OCI-LY7 (cell line): ENCODE data around the gene CHD5. TPM values are rescaled to one million over a fixed set of nuclear protein-coding genes. Genes with fewer than 3 reads are reported as not detected.

Source experiments
- BruUV-seq: library from RNA; stranded (reverse); fragments of 400-500 nt; replicated peaks from 2 replicates; lab custom pipeline; 2021; lab: Mats Ljungman, UMichigan
- CTCF ChIA-PET: fragments of 300-600 bp; sonication (Branson Sonifier 250); formaldehyde crosslinking; loops from one replicate; lab custom pipeline; 2022; ENCODE audit warnings: antibody characterized with exemption; ENCODE audit not compliant: unreplicated experiment; lab: Charles Lee
- POLR2A ChIA-PET: fragments of 300-600 bp; sonication (Branson Sonifier 250); formaldehyde crosslinking; loops from one replicate; lab custom pipeline; 2022; ENCODE audit warnings: antibody characterized with exemption; lab: Charles Lee
- DNase-seq: peaks from one replicate; pipeline ENCODE4 v3.0.0-alpha.2; 2015; ENCODE audit warnings: low spot score
- H2AFZ ChIP-seq: fragments of 200-600 bp; sonication (generic), shearing (Covaris generic); 2 replicates; pipeline ENCODE4 v1.6.1; 2014; ENCODE audit warnings: mild to moderate bottlenecking, antibody characterized with exemption, low read length, moderate library complexity
- H3K27ac ChIP-seq: fragments of 200-600 bp; sonication (generic); 2 replicates; pipeline ENCODE4 v1.5.1; 2014; ENCODE audit warnings: mixed run types, low read depth, mild to moderate bottlenecking, moderate library complexity, low read length, inconsistent platforms; ENCODE audit not compliant: poor library complexity, severe bottlenecking
- H3K36me3 ChIP-seq: fragments of 200-600 bp; sonication (generic); 2 replicates; pipeline ENCODE4 v1.6.1; 2014; ENCODE audit warnings: mild to moderate bottlenecking, antibody characterized with exemption, low read length, moderate library complexity, mixed read lengths; ENCODE audit not compliant: insufficient read depth
- H3K4me1 ChIP-seq: fragments of 200-600 bp; sonication (generic); 2 replicates; pipeline ENCODE4 v1.5.1; 2014; ENCODE audit warnings: mild to moderate bottlenecking, low read length; ENCODE audit not compliant: insufficient read depth, poor library complexity, severe bottlenecking
- H3K4me2 ChIP-seq: fragments of 200-600 bp; sonication (generic); 2 replicates; pipeline ENCODE4 v1.6.1; 2014; ENCODE audit warnings: mild to moderate bottlenecking, low read length
- H3K4me3 ChIP-seq: fragments of 200-600 bp; sonication (generic); 2 replicates; pipeline ENCODE4 v1.5.1; 2014; ENCODE audit warnings: mild to moderate bottlenecking, low read depth, low read length; ENCODE audit not compliant: poor library complexity, severe bottlenecking
- H3K79me2 ChIP-seq: fragments of 200-600 bp; sonication (generic); 2 replicates; pipeline ENCODE4 v1.6.1; 2016; ENCODE audit warnings: low read depth, mild to moderate bottlenecking, low read length, moderate library complexity, mixed read lengths; ENCODE audit not compliant: insufficient read depth
- H3K9me2 ChIP-seq: fragments of 200-600 bp; sonication (generic); 2 replicates; pipeline ENCODE4 v1.6.1; 2016; ENCODE audit warnings: mild to moderate bottlenecking, low read length, mixed read lengths; ENCODE audit not compliant: insufficient read depth
- H3K9me3 ChIP-seq: fragments of 200-600 bp; sonication (generic); 2 replicates; pipeline ENCODE4 v1.6.1; 2014; ENCODE audit warnings: mild to moderate bottlenecking, mixed run types, low read length, mixed read lengths
- H4K20me1 ChIP-seq: fragments of 200-600 bp; sonication (generic); 2 replicates; pipeline ENCODE4 v1.6.1; 2014; ENCODE audit warnings: mild to moderate bottlenecking, antibody characterized with exemption, low read length, moderate library complexity, mixed read lengths; ENCODE audit not compliant: insufficient read depth
- EZH2phosphoT487 ChIP-seq: fragments of 200-600 bp; sonication (generic); IDR thresholded peaks from 2 replicates; pipeline ENCODE4 v1.6.1; 2018; ENCODE audit warnings: low read depth, borderline replicate concordance, mild to moderate bottlenecking, mixed run types, antibody characterized with exemption, low read length, moderate library complexity, mixed read lengths
- intact Hi-C: fragments of 100-400 bp; cut with micrococcal nuclease; formaldehyde crosslinking; loops from one replicate; pipeline ENCODE4 v1.10.0; 2022; ENCODE audit not compliant: unreplicated experiment
- total RNA-seq, 2 experiments: library from RNA; depleted of rRNA in 1 of 2; stranded (reverse); fragments of >200 nt in 1 of 2; shearing (Covaris generic) in 1 of 2; gene quantifications; 2 replicates each; pipeline ENCODE4 v1.2.3, GENCODE V29; 2014 to 2022
- TF ChIP-seq, protein P1 (sequence below): fragments of 200-600 bp; sonication (generic); conservative IDR thresholded peaks from 2 replicates; pipeline ENCODE4 v1.5.1; 2014; ENCODE audit warnings: mild to moderate bottlenecking, antibody characterized with exemption, low read length, moderate library complexity, mixed read lengths

The CHD5 gene
- total RNA-seq, 2 experiments from 2014 or later: 0.19 to 0.38 TPM

DNA sequence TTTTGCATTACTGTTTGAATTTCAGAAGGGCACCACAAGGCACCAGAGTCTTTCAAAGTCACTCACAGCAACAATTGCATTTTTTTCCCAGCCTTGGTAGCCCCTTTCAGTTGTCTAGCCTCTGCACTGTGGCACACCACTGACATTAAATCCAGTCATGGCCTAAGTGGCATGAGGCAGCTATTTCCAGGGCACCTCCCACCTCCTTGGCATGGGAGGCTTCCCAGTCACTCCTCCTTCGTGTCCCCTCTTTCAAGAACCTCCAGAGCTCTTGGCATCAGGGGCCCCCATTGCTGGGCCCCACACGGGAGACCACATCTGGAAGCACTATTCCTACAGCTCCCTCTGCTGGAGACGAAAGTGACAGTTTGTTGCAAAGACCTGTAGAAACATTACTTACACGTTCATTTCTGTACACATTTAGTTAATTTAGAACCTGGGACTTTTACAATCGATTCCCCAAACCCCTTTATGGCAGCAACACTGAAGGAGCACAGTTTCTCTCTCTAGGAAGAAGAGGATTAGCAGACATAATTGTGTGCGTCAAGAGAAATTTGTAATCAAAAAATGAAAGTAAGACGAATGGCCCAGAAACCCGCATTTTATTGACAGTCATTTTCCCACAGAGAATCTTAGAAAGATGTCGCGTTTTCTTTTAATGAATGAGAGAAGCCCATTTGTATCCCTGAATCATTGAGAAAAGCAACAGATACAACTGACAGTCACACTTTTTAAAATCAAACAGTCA lies 5.7 kb upstream of the CHD5 start:
- H3K9me2 ChIP-seq: no peaks in the 10 kb centered on the region
- POLR2A ChIA-PET: no interaction called here

DNA sequence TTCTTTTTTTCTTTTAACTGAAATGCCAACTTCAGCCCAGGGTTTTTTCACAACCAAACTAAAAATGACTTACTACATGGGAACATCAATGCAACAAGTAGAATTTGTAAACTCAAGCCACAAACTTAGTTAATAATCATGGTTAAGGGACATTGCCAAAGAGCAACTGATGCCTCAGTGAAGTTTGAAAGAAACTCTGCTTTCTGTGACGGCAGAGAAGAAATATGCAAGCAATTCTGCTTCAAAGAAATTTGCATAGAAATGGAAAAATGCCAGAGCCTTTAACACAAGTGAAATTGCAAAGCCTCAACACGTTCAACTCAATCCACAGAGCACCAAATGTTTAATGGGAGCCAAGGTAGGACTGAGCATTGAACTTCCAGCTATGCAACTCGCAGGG lies 5.0 kb upstream of the CHD5 start:
- CTCF ChIA-PET: interaction anchor here (0.9 kb wide), 1 partner anchor 13 kb away, joined by 3 read pairs; no protein-coding TSS in a partner anchor
- POLR2A ChIA-PET: no interaction called here
- peaks cover 4% of the 10 kb centered on the region; the same call in 1 of the 2 replicates for H4K20me1 ChIP-seq

More for the DNA sequence above, 5.7 kb upstream of the CHD5 start:
- peaks cover 34% of the 10 kb centered on the region for H3K79me2 ChIP-seq
- no peak overlapping the region for H3K27ac ChIP-seq
- H2AFZ ChIP-seq: no peak overlapping the region
- DNase-seq: peak; percentile 54
- CTCF ChIA-PET: interaction anchor here (0.9 kb wide), 1 partner anchor 13 kb away, joined by 3 read pairs; no protein-coding TSS in a partner anchor
- peaks cover 64% of the 10 kb centered on the region for H3K36me3 ChIP-seq
- H3K4me2 ChIP-seq: no peak overlapping the region
- H3K4me1 ChIP-seq: no peaks in the 10 kb centered on the region
- H3K4me3 ChIP-seq: no peak overlapping the region
- no TSS peak for BruUV-seq
- TF ChIP-seq EZH2phosphoT487: no peak
- TF ChIP-seq, protein P1, sequence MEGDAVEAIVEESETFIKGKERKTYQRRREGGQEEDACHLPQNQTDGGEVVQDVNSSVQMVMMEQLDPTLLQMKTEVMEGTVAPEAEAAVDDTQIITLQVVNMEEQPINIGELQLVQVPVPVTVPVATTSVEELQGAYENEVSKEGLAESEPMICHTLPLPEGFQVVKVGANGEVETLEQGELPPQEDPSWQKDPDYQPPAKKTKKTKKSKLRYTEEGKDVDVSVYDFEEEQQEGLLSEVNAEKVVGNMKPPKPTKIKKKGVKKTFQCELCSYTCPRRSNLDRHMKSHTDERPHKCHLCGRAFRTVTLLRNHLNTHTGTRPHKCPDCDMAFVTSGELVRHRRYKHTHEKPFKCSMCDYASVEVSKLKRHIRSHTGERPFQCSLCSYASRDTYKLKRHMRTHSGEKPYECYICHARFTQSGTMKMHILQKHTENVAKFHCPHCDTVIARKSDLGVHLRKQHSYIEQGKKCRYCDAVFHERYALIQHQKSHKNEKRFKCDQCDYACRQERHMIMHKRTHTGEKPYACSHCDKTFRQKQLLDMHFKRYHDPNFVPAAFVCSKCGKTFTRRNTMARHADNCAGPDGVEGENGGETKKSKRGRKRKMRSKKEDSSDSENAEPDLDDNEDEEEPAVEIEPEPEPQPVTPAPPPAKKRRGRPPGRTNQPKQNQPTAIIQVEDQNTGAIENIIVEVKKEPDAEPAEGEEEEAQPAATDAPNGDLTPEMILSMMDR: peak; percentile 82
- H4K20me1 ChIP-seq: peaks cover 4% of the 10 kb centered on the region; the same call in 1 of the 2 replicates
- no peaks in the 10 kb centered on the region for H3K9me3 ChIP-seq
- intact Hi-C loops: no loop called here

More for the DNA sequence above, 5.0 kb upstream of the CHD5 start:
- Histone ChIP-seq H3K4me2 (no peak overlapping the region), H2AFZ (no peak overlapping the region), H3K9me3 (no peaks in the 10 kb centered on the region), H3K4me1 (no peaks in the 10 kb centered on the region), H3K4me3 (no peak overlapping the region), H3K79me2 (peaks cover 28% of the 10 kb centered on the region), H3K9me2 (no peaks in the 10 kb centered on the region), H3K27ac (no peak overlapping the region), H3K36me3 (peaks cover 58% of the 10 kb centered on the region)
- no TSS peak for BruUV-seq
- TF ChIP-seq EZH2phosphoT487: no peak
- TF ChIP-seq, protein P1: no peak
- intact Hi-C loops: no loop called here
- DNase-seq: no peak
